Fibroblast of lung (primary cell): Measurements from ENCODE around the gene KATNAL2.
"Not testable (repeated sequence)": the region's sequence is repeated elsewhere in the genome, so short reads cannot be mapped to it uniquely, and the experiment has no call there.

Experiments used
- EZH2 ChIP-seq: IDR thresholded peaks from 2 replicates; pipeline ENCODE4 v1.5.1; 2012; ENCODE audit warnings: low read length, control low read depth, mild to moderate bottlenecking; ENCODE audit errors: missing control alignments
- TF ChIP-seq, protein P1 (sequence below), 2 donors: IDR thresholded peaks in 1 of 2; conservative IDR thresholded peaks in 1 of 2; 1 replicate in 1 of 2; 2 replicates in 1 of 2; pipeline ENCODE4 v1.5.1; 2011 to 2012; ENCODE audit warnings: low read length in 2 of 2, control low read depth in 1 of 2, inconsistent platforms in 1 of 2, low read depth in 1 of 2, mild to moderate bottlenecking in 1 of 2

DNA sequence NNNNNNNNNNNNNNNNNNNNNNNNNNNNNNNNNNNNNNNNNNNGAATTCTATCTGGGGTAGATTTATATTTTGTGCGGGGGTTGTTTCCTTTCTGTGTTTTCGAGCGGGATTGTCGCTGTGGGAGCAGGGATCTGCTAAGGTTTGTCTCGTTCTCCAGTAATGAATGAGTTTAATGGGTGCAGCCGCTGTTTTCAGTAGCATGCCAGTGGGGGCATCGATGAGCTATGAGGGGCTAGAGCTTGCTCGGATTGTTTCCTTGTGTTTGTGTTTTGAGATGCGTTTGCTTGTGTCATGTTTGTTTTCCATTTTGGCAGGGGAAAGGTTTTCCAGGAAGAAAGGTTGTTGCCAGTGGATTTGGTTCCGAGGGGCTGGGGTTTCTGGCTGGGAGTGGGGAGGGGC, 102.5 kb downstream of the KATNAL2 start:
- TF ChIP-seq, protein P1, sequence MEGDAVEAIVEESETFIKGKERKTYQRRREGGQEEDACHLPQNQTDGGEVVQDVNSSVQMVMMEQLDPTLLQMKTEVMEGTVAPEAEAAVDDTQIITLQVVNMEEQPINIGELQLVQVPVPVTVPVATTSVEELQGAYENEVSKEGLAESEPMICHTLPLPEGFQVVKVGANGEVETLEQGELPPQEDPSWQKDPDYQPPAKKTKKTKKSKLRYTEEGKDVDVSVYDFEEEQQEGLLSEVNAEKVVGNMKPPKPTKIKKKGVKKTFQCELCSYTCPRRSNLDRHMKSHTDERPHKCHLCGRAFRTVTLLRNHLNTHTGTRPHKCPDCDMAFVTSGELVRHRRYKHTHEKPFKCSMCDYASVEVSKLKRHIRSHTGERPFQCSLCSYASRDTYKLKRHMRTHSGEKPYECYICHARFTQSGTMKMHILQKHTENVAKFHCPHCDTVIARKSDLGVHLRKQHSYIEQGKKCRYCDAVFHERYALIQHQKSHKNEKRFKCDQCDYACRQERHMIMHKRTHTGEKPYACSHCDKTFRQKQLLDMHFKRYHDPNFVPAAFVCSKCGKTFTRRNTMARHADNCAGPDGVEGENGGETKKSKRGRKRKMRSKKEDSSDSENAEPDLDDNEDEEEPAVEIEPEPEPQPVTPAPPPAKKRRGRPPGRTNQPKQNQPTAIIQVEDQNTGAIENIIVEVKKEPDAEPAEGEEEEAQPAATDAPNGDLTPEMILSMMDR (conservative IDR thresholded peaks at IDR 0.05 in 1 of 2, IDR thresholded peaks at IDR 0.05 in 1 of 2; ENCODE audit: low read depth in 1 of 2, low read length in 2 of 2) = not testable (repeated sequence)
- not testable (repeated sequence) for TF ChIP-seq EZH2
